Uterus (tissue), 2 donors: ENCODE data around the gene LGMN.

Experiments used
- POLR2A ChIP-seq, 2 donors: fragments of 450-650 bp; IDR thresholded peaks; one replicate each; pipeline ENCODE4 v1.6.1; 2016; ENCODE audit warnings: antibody characterized with exemption in 2 of 2, mild to moderate bottlenecking in 1 of 2, moderate library complexity in 1 of 2
- TF ChIP-seq, protein P1 (sequence below), 4 experiments: fragments of 200-600 bp in 2 of 4; fragments of 450-650 bp in 2 of 4; sonication (generic) in 2 of 4; IDR thresholded peaks; one replicate each; pipeline ENCODE4 v1.5.1; 2016 to 2019; ENCODE audit warnings: antibody characterized with exemption in 4 of 4, mild to moderate bottlenecking in 2 of 4, moderate library complexity in 1 of 4

DNA sequence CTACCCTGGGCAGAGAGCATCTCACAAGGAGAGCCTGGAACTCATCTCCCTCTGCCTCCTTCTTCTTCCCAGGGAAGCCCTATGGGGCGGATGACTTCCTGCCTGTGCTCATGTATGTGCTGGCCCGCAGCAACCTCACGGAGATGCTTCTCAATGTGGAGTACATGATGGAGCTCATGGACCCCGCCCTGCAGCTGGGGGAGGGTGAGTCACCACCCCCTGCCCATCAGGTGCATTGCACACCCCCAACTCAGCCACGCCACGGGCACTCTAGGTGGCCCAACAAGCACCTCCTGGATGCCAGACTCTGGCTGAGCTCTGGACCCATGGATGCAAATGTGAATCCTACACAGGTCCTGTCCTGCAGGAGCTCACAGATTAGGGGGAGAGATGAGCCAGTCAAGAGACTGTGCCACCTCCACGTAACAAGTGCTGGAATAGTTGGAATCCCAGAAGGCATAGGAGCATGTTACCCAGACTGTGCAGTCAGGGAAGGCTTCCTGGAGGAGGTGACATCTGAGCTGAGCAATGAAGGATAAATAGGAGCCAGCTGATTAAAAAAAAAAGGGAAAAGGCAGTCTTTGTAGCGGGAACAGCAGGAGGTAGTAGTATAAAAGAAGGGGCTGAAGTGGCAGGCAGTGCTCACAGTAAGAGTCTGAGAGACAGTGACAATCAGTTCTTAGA lies 71.9 kb downstream of the LGMN start:
- TF ChIP-seq, protein P1, sequence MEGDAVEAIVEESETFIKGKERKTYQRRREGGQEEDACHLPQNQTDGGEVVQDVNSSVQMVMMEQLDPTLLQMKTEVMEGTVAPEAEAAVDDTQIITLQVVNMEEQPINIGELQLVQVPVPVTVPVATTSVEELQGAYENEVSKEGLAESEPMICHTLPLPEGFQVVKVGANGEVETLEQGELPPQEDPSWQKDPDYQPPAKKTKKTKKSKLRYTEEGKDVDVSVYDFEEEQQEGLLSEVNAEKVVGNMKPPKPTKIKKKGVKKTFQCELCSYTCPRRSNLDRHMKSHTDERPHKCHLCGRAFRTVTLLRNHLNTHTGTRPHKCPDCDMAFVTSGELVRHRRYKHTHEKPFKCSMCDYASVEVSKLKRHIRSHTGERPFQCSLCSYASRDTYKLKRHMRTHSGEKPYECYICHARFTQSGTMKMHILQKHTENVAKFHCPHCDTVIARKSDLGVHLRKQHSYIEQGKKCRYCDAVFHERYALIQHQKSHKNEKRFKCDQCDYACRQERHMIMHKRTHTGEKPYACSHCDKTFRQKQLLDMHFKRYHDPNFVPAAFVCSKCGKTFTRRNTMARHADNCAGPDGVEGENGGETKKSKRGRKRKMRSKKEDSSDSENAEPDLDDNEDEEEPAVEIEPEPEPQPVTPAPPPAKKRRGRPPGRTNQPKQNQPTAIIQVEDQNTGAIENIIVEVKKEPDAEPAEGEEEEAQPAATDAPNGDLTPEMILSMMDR (IDR thresholded peaks at IDR 0.05): no peak
- TF ChIP-seq POLR2A (IDR thresholded peaks at IDR 0.05): no peak
